ENCODE data around the gene TSPYL4.
"Not testable (repeated sequence)": the region's sequence is repeated elsewhere in the genome, so short reads cannot be mapped to it uniquely, and the experiment has no call there.

Gene TSPYL4

DNA sequence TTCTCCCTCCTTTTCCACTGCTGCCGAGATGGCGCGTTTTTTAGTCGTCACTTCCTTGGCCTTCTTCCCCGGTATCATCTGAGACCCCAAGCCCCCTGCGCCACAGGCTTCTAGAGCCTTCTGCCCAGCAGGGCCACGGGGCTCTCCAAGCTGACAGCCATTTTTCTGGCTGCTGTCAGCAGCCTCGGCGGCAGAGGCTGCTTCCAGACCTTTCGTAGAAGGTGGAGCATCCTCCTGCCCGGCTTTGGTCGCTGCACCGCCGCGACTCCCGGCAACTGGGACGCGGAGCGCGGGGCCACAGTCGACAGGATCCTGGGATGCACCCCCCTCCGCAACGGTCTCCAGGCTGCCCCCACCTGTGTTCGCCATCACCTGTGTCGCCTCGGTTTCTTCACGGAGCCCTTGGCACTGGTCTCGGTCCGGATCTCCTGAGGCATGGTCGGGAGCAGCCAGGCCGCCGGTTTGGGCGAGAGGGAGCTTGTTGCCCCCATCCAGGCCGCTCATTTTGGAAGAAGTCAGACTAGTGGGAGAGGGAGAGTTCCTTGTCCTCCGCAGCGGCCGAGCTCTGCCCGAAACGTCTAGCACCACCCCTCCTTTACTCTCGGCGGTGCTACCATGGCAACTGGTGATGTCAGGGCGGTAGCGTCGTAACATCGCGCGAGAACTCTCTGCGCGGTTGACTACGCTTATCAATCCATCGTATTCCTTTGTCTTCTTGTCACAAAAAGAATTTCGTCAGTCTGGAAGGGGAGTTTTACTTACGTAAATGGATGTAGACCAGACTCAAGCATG, at the start of gene TSPYL4:
Gene TSPYL4, minus strand, starts transcription at position 571 of the 792 bp plus-strand sequence. Its CDS starts 67 bp downstream, at position 504.
- DNase-seq (ENCODE audit: low spot score): peak; percentile 87

DNA sequence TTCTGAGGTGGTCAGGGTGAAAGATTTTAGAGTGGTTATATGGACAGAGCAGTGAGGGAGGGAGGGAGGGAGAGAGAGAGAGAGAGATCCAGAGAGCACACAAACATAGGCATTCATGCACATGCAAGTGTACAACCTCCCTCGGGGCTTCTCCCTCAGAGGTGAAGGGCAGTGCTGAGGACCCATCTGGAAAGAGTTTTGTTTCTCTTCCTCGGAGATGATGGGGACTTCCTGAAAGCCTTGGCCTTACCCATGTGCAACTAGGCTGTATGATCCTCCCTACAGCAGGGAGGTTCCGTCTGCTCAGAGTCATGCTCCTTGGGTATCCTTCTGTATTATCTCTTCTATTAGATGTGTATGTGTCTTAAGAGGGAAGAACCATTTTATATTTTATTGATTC, 47.2 kb upstream of the TSPYL4 start:
- no peak for DNase-seq (ENCODE audit: low spot score)

DNA sequence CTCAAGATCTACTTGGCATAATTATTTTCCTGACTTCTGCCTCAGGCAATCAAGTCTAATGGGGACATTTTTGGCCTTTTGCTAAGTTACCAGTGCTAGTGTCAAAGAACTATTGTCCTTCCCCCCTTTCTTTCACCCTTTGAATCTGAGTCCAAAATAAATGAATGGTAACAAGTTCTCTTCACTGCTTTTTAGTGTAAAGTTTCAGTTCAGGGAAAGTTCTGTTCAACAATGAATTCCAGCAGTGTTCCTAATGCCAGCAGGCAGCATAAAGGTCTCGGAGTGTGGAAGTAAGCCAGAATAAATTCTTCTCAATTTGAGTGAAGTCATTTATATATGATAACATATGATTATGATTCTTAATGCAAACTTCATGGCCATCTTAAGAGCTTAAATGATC, 46.7 kb upstream of the TSPYL4 start:
- DNase-seq (ENCODE audit: low spot score): no peak

DNA sequence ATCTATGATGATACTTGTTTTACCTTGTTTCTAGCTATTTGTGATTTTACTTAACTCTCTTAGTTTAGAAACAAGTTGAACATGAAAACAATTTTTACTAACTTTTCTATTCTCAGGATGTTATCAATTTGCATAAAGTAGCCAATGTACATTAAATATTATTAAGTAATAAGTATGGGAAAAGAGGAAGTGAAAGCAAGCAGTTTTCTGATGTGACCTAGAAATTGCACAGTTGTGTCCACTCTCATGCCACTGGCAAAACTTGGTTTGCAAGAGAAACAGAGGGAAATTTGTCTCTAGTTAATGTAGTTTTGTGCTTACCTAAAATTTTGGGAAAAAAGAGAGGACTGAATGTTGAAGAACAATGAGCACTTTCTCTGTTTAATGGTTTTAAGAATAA, 45.1 kb upstream of the TSPYL4 start:
- DNase-seq (ENCODE audit: low spot score): no peak

DNA sequence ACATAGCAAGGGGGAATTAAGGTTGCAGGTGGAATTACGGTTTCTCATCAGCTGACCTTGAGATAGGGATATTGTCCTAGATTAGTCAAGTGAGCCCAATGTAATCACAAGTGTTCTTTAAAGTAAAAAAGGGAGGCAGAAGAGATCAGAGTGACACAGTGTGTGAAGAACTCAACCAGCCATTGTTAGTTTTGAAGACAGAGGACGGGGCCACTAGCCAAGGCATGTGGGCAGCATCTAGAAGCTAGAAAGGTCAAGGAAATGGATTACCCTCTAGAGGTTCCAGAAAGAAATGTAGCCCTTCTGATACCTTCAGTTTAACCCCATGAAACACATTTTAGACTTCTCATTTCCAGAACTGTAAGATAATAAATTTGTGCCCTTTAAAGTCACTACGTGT, 44.4 kb upstream of the TSPYL4 start:
- no peak for DNase-seq (ENCODE audit: low spot score)

DNA sequence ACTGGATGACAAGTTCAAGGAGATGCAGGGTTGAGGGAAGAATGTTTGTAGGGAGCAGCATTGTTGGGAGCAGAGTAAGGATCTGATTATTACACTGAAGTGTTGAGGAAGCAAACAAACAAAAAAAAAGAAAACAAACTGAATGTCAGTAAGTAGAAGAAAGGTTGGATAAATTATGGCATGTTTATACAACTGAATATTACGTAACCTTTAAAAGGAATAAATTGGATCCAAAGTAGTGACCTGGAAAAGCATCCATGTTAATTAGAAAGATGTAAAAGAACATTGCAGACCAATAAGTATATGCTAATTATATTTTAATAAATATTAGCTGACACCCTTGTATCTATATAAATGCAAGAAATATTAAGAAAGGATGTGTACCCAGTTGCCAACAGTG, 38.7 kb upstream of the TSPYL4 start:
- no peak for DNase-seq (ENCODE audit: low spot score)

DNA sequence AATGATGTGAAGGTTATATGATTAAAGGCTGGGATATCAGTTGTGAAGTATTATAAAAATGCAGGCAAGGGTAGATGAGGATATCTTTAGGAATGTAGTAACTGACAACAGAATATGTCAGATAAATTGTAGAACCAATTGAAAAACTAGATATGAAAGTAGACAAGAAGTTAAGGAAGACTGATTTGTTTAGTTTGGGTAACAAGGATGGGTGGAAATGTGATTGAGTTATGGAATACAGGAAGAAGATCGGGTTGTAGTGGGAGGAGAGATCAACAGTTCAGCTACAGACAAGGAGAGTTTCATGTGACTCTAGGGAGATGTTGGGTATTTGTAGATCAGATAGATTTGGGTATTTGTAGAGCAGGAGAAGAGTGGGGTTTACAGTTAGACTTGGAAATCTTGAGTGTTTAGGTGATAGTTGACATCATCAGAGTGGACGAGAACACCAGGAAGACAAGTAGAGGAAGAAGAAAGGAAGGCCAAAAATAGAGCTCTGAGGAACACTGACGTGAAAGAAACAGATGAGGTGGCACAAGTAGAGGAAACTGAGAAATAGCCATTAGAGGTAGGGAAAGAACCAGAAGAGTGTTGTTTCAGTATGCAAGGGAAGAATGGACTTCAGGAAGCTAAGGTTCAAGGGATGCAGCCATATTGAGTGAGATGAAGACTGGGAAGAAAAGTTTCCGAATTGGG, 38.0 kb upstream of the TSPYL4 start:
- no peak for DNase-seq (ENCODE audit: low spot score)

DNA sequence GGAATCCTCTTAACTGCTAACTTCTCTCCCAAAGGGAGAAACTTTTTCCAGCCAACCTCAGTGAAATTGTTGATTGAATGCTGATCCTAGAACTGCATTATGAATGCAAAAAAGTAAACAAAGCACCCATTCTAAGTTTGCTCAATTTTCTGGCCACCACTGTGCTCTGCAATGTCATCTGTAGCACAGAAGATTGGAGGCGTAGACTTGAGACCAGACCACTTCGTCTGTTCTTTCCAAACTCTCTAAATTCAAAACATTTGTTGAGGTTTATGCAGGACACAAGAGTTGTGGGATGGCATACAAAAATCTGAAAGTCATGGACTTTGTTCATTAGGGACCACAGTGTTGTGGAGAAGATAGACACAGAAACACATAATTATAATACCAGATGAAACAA, 36.9 kb upstream of the TSPYL4 start:
- DNase-seq (ENCODE audit: low spot score): no peak

DNA sequence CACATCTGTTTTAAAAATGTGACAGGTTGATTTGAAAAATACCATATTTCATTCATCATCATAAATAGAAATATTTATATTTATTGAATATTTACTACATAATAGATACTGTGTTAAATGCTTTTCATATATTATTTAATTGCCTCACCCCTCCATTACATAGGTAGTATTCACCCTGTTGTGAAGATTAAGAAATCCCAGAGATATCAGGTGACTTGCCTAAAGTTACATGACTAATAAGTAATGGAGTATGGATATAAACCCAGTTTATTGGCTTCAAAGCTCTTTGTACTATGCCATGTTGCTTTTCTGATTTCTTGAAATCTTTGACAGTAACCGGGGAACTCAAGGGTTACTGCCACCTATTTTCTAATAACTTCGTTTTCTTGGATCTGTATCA, 36.0 kb upstream of the TSPYL4 start:
- DNase-seq (ENCODE audit: low spot score): no peak

DNA sequence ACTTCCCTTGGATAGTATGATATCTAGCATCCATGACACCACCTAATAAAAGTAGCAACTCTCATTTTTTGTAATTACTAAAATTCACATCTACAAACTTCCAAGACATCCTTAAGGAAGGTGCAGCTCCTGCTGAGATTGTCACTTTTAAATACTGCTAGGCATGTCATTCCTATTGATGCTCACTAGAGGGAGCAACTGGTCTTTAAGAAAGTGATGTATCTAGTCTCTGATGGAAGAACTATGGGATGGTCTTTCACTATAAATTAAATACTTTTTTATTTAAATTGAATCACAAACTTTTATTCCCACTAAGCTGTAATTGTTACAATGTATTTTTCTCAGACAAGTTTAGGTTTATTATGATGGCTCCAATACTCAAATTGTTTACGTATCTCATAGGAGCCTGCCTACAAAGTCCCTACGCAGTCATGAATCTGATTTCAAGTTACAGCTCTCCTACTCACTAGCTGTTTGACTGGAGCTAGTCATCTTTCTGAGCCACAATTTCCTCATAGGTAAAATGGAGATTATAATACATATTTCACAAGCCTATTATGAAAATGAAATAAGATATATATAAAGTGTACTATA, 33.9 kb upstream of the TSPYL4 start:
- DNase-seq (ENCODE audit: low spot score): no peak

DNA sequence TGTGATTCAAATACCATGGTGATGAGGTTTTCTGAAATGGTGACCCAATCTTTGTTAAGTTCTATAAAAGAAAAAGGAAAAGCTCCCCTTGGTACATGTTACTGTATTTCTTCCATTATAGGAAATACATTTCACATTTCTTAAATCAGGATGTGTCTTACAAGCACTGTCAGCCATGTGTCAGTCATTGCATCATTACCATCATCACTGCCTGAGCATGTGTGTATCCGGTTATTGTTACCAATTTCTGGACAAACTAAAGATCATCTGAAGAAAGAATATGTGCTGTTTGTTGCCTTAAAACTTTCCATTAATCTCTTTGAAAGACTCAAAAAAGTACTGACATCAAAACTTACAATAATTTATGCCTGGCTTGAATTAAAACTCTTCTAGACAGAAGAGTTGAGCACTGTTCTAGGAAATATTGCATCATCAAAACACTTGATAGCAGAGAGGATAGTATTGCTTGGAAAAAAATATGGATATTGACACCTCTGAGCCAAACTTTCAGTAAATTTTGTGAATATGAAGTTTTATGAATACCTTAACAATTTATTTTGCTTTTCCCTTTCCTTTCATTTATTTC, 33.0 kb upstream of the TSPYL4 start:
- DNase-seq (ENCODE audit: low spot score): no peak

DNA sequence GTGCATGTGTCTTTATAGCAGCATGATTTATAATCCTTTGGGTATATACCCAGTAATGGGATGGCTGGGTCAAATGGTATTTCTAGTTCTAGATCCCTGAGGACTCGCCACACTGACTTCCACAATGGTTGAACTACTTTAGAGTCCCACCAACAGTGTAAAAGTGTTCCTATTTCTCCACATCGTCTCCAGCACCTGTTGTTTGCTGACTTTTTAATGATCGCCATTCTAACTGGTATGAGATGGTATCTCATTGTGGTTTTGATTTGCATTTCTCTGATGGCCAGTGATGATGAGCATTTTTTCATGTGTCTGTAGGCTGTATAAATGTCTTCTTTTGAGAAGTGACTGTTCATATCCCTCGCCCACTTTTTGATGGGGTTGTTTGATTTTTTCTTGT, 31.1 kb upstream of the TSPYL4 start:
- DNase-seq (ENCODE audit: low spot score): not testable (repeated sequence)

DNA sequence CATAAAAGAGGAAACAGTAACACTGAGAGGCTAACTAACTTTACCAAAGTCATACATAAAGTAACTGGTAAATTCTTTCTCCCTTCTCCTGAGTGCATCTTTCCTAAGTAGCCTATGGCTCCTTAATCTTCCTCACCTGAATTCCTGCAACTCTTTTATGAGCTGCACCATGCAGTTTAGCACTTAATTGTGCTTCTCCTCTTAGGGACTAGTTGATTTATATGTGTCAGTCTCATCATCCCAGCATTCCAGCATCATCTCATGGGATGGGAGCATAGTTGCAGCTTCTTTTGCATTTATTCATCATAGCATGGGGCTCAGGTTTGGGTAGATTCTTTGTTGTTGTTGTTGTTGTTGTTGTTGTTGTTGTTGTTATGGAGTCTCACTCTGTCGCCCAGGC, 29.3 kb upstream of the TSPYL4 start:
- DNase-seq (ENCODE audit: low spot score): no peak

DNA sequence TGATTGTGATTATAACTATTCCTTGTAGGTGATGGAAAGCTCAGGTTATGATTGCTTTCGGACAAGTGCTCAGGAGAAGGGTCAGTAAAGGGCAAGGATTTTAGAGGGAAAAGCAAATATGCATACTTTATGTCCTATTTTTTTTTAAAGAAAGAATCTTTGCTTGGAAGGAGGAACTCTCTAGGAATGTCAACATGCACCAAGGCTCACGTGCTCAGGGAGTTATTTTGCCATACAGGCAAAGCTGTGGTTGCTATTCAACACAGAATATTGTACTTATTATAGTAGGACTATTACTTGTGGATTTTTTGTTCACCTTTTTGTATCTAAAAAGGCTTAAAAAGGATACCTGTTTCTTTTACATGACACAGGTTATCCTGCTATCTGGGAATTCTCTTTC, 28.8 kb upstream of the TSPYL4 start:
- no peak for DNase-seq (ENCODE audit: low spot score)

DNA sequence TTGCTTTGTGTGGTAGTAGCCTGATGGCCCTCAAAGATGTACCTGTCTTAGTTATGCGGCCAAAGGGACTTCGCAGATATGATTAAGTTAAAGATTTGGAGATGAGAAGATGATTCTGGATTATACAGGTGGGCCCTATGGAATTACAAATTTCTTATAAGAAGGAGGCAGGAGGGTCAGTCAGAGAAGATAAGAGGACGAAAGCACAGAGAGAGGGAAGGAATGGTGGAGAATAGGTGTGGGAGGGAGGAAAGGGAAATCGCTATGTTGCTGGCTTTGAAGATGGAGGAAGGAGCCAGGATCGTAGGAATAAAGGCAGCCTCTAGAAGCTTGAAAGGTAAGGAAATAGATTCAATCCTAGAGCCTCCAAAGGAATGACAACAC, 27.1 kb upstream of the TSPYL4 start:
- no peak for DNase-seq (ENCODE audit: low spot score)

DNA sequence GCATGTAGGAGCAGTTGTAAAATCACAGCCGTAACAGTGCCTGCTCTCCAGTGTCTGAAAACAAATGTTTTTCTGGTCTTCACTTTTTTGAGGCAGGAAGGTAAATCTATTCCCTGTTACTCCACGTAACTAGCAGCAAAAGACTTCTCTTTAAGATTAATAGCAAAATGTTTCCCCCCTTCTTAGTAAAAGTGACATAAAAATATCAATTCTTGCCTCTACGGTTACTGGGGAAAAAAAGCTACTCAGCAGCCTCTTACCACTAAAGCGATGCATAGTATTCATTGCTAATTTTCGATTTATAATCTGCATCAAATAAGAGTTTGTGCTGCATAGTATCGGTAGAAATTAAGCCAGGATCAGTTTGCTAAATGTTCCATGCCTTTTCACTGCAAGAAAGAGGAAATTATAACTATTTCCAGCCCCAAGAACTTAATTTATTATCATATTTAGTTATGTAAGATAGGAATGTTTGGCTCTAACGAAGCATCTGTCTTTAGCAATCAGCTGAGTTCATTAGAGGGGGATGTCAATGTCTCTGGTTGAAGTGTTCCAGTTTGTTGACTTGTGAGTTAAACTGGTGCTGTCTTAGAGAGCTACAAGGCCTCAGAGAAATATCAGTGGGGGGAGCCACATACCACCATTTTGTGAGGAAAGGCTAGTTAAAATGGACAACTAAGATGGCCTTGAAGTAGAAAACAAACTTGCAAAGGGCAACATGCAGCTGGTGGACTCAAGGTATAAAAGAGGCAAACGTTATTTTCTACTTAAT, 26.5 kb upstream of the TSPYL4 start:
- no peak for DNase-seq (ENCODE audit: low spot score)

DNA sequence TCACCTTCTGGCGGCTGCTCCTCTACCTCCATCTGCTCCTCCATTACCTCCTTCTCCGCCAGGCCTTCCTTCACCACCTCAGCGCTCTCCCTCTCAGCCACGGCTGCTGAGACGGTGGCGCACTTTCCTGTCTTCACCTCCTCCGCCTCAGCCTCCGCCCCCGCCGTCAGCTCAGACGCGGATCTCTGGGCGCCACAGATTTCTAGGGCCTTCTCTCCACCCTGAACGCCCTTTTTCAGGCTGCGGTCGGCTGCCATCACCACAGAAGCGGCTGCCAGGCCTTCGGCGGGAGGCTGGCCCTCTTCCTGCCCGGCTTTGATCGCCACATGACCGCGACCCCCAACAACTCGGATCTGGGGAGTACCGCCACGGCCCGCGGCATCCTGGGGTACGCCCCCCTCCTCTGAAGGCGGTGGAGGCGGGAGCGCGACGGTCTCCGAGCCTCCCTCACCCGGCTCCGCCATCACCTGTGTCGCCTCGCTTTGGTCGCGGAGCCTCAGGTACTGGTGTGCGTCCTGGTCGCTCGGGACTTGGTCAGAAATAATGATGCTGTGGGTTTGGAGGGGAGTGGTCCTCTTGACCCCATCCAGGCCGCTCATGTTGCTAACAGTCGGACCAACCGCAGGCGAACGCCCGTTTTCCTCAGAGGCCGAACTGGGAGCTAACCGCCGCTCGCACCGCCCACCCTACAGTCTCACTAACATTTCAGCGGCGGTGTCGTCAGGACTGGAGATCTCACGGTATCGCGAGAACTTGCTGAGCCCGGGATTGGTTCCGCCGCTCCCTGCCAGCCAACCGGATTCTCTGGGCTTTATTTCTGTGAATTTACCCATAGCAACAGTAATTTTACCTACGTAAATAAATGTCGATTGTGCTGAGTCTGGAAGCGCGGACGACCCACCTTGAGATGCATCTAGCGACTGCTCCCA, 25.6 kb upstream of the TSPYL4 start, which contains the start of gene TSPYL1:
Gene TSPYL1, minus strand, starts transcription at position 699 of the 929 bp plus-strand sequence. Its CDS starts 100 bp downstream, at position 599.
- DNase-seq (ENCODE audit: low spot score): peak; percentile 92

DNA sequence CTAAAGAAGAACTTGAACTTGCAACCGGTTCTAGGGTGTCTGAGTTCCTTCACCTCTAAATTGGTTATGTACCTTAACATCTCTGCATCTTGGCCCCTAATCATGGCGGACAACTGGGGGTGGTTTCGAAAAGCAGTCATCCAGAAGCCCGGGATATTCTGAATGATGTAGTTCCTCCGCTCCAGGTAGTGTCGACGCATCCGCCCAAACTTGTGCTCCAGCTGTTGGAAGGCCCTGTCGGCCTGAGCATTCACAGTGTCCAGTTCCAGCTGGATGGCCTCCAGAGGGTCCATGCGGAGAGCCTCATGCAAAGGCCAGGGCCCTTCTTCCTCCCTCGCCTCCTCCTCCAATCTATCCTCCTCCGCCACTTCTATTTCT, 25.0 kb upstream of the TSPYL4 start:
- no peak for DNase-seq (ENCODE audit: low spot score)

DNA sequence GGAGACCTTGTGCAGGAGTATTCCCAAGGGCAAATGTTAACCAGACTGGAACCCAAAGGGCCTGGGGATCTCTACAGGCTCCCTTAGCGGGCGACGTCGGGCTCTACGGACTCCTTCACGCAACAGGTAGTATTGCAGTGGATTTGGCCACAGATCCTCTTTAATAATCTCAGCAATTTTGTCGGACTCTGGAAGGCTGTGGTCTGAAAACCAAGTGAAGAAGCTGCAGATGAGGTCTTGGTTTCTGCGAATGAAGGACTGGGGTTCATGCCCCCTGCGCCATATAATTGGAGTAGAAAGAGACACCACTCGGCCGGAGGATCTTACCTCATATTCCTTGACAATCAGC, 24.6 kb upstream of the TSPYL4 start:
- DNase-seq (ENCODE audit: low spot score): no peak

DNA sequence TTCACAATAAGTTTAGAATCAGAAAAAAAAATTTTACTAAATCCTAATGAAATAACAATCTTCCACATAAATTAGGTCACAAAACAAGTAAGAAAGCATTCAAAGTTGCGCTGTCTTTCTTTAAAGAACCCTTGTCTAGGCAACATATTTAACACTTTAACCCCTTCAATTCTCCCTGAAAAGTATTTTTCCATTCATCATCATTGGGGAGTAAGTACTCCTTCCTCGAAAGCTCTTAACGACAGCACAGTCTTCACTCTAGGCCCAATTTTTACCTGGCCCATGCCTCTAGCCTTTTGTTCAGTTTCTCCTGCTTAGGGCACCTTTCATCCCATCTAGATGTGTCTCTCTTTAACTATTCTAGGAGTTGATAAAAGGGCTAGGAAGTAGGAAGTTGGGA, 23.2 kb upstream of the TSPYL4 start:
- DNase-seq (ENCODE audit: low spot score): no peak

DNA sequence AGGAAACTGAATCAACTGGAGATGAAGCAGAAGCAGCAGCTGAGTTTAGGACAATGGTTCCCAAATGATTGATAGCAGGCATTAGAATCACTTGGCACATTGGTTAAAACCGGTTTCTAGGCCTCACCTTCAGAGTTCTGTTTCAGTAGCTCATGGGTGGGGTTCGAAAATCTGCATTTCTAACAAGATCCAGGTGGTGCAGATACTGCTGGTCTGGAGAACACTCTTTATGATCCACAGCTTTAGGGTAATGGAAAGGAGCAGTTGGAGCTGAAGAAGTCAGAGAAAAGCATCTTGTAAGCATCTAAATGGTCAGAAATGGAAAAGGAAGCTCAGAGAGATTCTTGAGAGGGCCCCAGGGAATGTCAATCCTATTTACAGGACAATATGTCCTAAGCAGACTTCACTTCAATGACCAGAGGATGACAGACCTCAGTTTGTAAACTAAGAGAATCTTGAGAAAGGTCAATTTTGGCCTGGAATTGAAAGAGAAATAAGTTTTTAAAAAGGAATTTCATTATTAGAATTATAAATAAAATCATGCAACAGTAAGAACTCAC, 17.4 kb upstream of the TSPYL4 start:
- no peak for DNase-seq (ENCODE audit: low spot score)

Data from hepatic stellate cell (primary cell).